SU-DHL-6 (cell line): ENCODE measurements around the gene STPG2.

Source experiments
- EZH2phosphoT487 ChIP-seq: fragments of 200-600 bp; sonication (generic), shearing (Covaris generic); conservative IDR thresholded peaks from 2 replicates; pipeline ENCODE4 v1.6.1; 2018; ENCODE audit warnings: mild to moderate bottlenecking, antibody characterized with exemption, low read length, moderate library complexity, mixed read lengths
- TF ChIP-seq, protein P1 (sequence below): fragments of 200-600 bp; sonication (generic); IDR thresholded peaks from one replicate; pipeline ENCODE4 v1.5.1; 2017; ENCODE audit warnings: antibody characterized with exemption, mild to moderate bottlenecking, low read length, moderate library complexity; ENCODE audit not compliant: insufficient read depth, poor library complexity, severe bottlenecking

DNA sequence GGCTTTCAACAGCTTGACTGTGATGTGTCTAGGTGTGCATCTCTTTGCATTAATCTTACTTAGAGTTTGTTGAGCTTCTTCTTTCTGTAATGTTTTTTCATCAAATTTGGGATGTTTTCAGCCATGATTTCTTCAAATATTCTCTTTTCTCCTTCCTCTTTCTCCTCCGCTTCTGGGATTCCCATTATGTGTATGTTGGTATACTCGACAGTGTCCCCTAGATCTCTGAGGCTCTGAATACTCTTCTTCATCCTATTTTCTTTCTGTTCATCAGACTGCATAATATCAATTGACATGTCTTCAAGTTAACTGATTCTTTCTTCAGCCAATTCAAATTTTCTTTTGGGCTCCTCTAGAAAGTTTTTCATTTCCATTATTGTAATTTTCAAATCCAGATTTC is 25.9 kb downstream of the STPG2 start:
- TF ChIP-seq, protein P1, sequence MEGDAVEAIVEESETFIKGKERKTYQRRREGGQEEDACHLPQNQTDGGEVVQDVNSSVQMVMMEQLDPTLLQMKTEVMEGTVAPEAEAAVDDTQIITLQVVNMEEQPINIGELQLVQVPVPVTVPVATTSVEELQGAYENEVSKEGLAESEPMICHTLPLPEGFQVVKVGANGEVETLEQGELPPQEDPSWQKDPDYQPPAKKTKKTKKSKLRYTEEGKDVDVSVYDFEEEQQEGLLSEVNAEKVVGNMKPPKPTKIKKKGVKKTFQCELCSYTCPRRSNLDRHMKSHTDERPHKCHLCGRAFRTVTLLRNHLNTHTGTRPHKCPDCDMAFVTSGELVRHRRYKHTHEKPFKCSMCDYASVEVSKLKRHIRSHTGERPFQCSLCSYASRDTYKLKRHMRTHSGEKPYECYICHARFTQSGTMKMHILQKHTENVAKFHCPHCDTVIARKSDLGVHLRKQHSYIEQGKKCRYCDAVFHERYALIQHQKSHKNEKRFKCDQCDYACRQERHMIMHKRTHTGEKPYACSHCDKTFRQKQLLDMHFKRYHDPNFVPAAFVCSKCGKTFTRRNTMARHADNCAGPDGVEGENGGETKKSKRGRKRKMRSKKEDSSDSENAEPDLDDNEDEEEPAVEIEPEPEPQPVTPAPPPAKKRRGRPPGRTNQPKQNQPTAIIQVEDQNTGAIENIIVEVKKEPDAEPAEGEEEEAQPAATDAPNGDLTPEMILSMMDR, result no peak
- no peak for TF ChIP-seq EZH2phosphoT487
